ENCODE measurements around the gene DRICH1. TPM values are rescaled to one million over a fixed set of nuclear protein-coding genes. Genes with fewer than 3 reads are reported as not detected.
"Not testable (repeated sequence)": the region's sequence is repeated elsewhere in the genome, so short reads cannot be mapped to it uniquely, and the experiment has no call there.

Gene DRICH1
- total and polyA plus RNA-seq, 4 donors: 0.08 to 0.33 TPM; not detected in 2

- Histone ChIP-seq H3K4me1 (ENCODE audit: control insufficient read depth in 4 of 4, insufficient read depth in 4 of 4, low read length in 3 of 4) (no peaks in the 10 kb centered on the region), H3K36me3 (ENCODE audit: control insufficient read depth in 4 of 4, insufficient read depth in 3 of 4, low read depth in 1 of 4, low read length in 3 of 4) (no peaks in the 10 kb centered on the region), H3K9me3 (ENCODE audit: control insufficient read depth in 4 of 4, low read length in 3 of 4) (no peaks in the 10 kb centered on the region), H3K4me3 (ENCODE audit: low read depth in 1 of 3, low read length in 3 of 3) (no peak overlapping the region), H3K27ac (ENCODE audit: low read depth in 1 of 2, low read length in 2 of 2) (no peak overlapping the region), H3K27me3 (ENCODE audit: control insufficient read depth in 4 of 4, insufficient read depth in 4 of 4, low read length in 3 of 4) (no peaks in the 10 kb centered on the region), H3K9ac (ENCODE audit: low read depth in 1 of 2, low read length in 2 of 2) (no peak overlapping the region)
- no peak for DNase-seq (ENCODE audit: low spot score)
- 82% methylated on average over 4 of the region's 4 CpGs for whole genome bisulfite sequencing
- TF ChIP-seq, protein P1, sequence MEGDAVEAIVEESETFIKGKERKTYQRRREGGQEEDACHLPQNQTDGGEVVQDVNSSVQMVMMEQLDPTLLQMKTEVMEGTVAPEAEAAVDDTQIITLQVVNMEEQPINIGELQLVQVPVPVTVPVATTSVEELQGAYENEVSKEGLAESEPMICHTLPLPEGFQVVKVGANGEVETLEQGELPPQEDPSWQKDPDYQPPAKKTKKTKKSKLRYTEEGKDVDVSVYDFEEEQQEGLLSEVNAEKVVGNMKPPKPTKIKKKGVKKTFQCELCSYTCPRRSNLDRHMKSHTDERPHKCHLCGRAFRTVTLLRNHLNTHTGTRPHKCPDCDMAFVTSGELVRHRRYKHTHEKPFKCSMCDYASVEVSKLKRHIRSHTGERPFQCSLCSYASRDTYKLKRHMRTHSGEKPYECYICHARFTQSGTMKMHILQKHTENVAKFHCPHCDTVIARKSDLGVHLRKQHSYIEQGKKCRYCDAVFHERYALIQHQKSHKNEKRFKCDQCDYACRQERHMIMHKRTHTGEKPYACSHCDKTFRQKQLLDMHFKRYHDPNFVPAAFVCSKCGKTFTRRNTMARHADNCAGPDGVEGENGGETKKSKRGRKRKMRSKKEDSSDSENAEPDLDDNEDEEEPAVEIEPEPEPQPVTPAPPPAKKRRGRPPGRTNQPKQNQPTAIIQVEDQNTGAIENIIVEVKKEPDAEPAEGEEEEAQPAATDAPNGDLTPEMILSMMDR (IDR thresholded peaks at IDR 0.05; ENCODE audit: low read depth, low read length, missing input control): no peak
- TF ChIP-seq ATF3 (IDR thresholded peaks at IDR 0.05): no peak
- TF ChIP-seq, protein P2, sequence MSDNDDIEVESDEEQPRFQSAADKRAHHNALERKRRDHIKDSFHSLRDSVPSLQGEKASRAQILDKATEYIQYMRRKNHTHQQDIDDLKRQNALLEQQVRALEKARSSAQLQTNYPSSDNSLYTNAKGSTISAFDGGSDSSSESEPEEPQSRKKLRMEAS (IDR thresholded peaks at IDR 0.05): no peak
- TF ChIP-seq GABPA (IDR thresholded peaks at IDR 0.05 in 1 of 2, conservative IDR thresholded peaks at IDR 0.05 in 1 of 2): no peak
- TF ChIP-seq SP1 (IDR thresholded peaks at IDR 0.05): no peak
- no peak for TF ChIP-seq FOXA1 (IDR thresholded peaks at IDR 0.05)
- TF ChIP-seq TAF1 (conservative IDR thresholded peaks at IDR 0.05): no peak
These were observed 57.7 kb downstream of the DRICH1 start for GRCh38 chr22:23574371-23574811.

- not testable (repeated sequence) for H3K4me1 ChIP-seq (ENCODE audit: control insufficient read depth in 4 of 4, insufficient read depth in 4 of 4, low read length in 3 of 4); H3K9me3 ChIP-seq (ENCODE audit: control insufficient read depth in 4 of 4, low read length in 3 of 4); H3K4me3 ChIP-seq (ENCODE audit: low read depth in 1 of 3, low read length in 3 of 3); H3K27me3 ChIP-seq (ENCODE audit: control insufficient read depth in 4 of 4, insufficient read depth in 4 of 4, low read length in 3 of 4); H3K27ac ChIP-seq (ENCODE audit: low read depth in 1 of 2, low read length in 2 of 2); DNase-seq (ENCODE audit: low spot score); H3K36me3 ChIP-seq (ENCODE audit: control insufficient read depth in 4 of 4, insufficient read depth in 3 of 4, low read depth in 1 of 4, low read length in 3 of 4); H3K9ac ChIP-seq (ENCODE audit: low read depth in 1 of 2, low read length in 2 of 2)
- WGBS: 78% methylated on average over 8 of the region's 8 CpGs
These were observed 58.4 kb downstream of the DRICH1 start for GRCh38 chr22:23573701-23574235.

- DNase-seq (ENCODE audit: low spot score): not testable (repeated sequence)
These were observed 59.0 kb downstream of the DRICH1 start for GRCh38 chr22:23573106-23573505.

GRCh38 chr22:23571486-23571885, 60.6 kb downstream of the DRICH1 start:
- no peaks in the 10 kb centered on the region for H3K27me3 ChIP-seq (ENCODE audit: control insufficient read depth in 4 of 4, insufficient read depth in 4 of 4, low read length in 3 of 4)
- no peaks in the 10 kb centered on the region for H3K9me3 ChIP-seq (ENCODE audit: control insufficient read depth in 4 of 4, low read length in 3 of 4)
- no peak overlapping the region for H3K4me3 ChIP-seq (ENCODE audit: low read depth in 1 of 3, low read length in 3 of 3)
- WGBS: 90% methylated on average over 4 of the region's 4 CpGs
- H3K9ac ChIP-seq (ENCODE audit: low read depth in 1 of 2, low read length in 2 of 2): no peak overlapping the region
- no peak for TF ChIP-seq JUND (IDR thresholded peaks at IDR 0.05)
- TF ChIP-seq RAD21 (IDR thresholded peaks at IDR 0.05): no peak
- no peak for TF ChIP-seq ZBTB33 (IDR thresholded peaks at IDR 0.05)
- TF ChIP-seq YY1 (IDR thresholded peaks at IDR 0.05): no peak
- TF ChIP-seq, protein P2 (IDR thresholded peaks at IDR 0.05): no peak
- no peak for TF ChIP-seq FOXA2 (IDR thresholded peaks at IDR 0.05)
- TF ChIP-seq NR2F2 (IDR thresholded peaks at IDR 0.05): no peak
- TF ChIP-seq, protein P1 (IDR thresholded peaks at IDR 0.05; ENCODE audit: low read depth, low read length, missing input control): no peak
- no peak for TF ChIP-seq ATF3 (IDR thresholded peaks at IDR 0.05)
- TF ChIP-seq RXRA (IDR thresholded peaks at IDR 0.05): no peak
- DNase-seq (ENCODE audit: low spot score): no peak
- no peaks in the 10 kb centered on the region for H3K36me3 ChIP-seq (ENCODE audit: control insufficient read depth in 4 of 4, insufficient read depth in 3 of 4, low read depth in 1 of 4, low read length in 3 of 4)
- H3K4me1 ChIP-seq (ENCODE audit: control insufficient read depth in 4 of 4, insufficient read depth in 4 of 4, low read length in 3 of 4): no peaks in the 10 kb centered on the region
- no peak overlapping the region for H3K27ac ChIP-seq (ENCODE audit: low read depth in 1 of 2, low read length in 2 of 2)

More at GRCh38 chr22:23573106-23573505, 59.0 kb downstream of the DRICH1 start:
- H3K4me1 ChIP-seq (ENCODE audit: control insufficient read depth in 4 of 4, insufficient read depth in 4 of 4, low read length in 3 of 4); H3K27ac ChIP-seq (ENCODE audit: low read depth in 1 of 2, low read length in 2 of 2); H3K27me3 ChIP-seq (ENCODE audit: control insufficient read depth in 4 of 4, insufficient read depth in 4 of 4, low read length in 3 of 4); H3K9me3 ChIP-seq (ENCODE audit: control insufficient read depth in 4 of 4, low read length in 3 of 4); H3K9ac ChIP-seq (ENCODE audit: low read depth in 1 of 2, low read length in 2 of 2); H3K36me3 ChIP-seq (ENCODE audit: control insufficient read depth in 4 of 4, insufficient read depth in 3 of 4, low read depth in 1 of 4, low read length in 3 of 4); H3K4me3 ChIP-seq (ENCODE audit: low read depth in 1 of 3, low read length in 3 of 3): not testable (repeated sequence)
- WGBS: 81% methylated on average over 13 of the region's 13 CpGs
